Stimulated activated CD4-positive, alpha-beta T cell treated with anti-CD3 and anti-CD28 coated beads, Interleukin-1b, Interleukin-23, amount 100 ng/mL, for 24 hours (primary cell): ENCODE results near the gene TAS2R60.
"Not testable (repeated sequence)": the region's sequence is repeated elsewhere in the genome, so short reads cannot be mapped to it uniquely, and the experiment has no call there.

Experiments
- DNase-seq, 4 experiments: peaks; one replicate each; pipeline ENCODE4 v3.0.0-alpha.2; 2020; ENCODE audit warnings: low read depth in 4 of 4, low spot score in 1 of 4

TAS2R60 gene, protein sequence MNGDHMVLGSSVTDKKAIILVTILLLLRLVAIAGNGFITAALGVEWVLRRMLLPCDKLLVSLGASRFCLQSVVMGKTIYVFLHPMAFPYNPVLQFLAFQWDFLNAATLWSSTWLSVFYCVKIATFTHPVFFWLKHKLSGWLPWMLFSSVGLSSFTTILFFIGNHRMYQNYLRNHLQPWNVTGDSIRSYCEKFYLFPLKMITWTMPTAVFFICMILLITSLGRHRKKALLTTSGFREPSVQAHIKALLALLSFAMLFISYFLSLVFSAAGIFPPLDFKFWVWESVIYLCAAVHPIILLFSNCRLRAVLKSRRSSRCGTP

DNA sequence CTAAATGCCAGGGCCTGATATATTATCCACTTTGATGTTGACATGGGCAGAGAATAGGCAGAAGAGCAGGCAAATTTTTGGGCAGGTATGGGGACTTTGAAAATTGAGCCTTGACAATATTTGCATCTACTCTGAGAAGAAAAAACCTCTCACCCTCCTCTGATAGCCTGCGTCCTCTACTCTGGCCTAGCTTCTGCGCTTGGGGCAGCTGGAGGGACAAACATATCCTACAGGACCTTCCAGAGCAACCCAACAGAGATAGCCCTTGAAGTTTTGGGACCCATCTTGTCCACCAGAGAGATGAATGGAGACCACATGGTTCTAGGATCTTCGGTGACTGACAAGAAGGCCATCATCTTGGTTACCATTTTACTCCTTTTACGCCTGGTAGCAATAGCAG is at the start of gene TAS2R60:
TSS of gene TAS2R60 (plus strand) at position 301 of the 400 bp plus-strand sequence. CDS start at position 301, 0 bp downstream.
- DNase-seq: no peak

DNA sequence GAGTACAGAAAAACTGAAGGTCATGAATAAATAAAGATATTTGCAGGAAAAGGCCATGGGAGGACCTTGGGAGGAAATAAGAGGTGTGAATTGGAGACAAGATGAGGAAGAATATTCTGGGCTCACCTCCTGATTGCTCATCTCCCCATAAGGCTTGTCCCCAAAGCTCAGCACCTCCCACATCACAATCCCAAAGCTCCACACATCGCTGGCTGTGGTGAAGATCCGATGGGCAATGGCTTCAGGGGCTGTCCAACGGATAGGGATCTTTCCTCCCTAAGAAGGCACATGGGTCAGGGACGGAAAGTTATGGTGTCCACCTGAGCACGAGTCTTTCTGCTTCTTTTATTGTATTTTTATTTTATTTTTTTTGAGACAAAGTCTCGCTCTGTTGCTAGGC is 49.2 kb upstream of the TAS2R60 start:
- DNase-seq: no peak

DNA sequence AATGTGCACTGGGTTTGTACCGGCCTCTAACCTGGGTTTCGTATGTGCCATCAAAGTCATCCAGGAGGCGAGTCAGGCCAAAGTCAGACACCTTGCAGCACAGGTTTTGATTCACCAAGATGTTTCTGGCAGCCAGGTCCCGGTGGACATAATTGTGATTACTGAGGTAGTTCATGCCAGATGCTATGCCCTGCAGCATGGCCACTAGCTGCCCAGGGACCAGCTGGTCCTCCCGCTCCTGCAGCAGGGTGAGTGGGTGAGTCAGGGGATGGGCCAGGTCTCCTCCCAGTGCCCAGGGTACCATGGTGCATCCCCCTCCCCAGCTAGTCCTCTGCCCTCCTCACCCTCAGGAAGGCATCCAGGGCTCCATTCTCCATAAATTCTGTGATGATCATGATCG is 48.5 kb upstream of the TAS2R60 start:
- no peak for DNase-seq

DNA sequence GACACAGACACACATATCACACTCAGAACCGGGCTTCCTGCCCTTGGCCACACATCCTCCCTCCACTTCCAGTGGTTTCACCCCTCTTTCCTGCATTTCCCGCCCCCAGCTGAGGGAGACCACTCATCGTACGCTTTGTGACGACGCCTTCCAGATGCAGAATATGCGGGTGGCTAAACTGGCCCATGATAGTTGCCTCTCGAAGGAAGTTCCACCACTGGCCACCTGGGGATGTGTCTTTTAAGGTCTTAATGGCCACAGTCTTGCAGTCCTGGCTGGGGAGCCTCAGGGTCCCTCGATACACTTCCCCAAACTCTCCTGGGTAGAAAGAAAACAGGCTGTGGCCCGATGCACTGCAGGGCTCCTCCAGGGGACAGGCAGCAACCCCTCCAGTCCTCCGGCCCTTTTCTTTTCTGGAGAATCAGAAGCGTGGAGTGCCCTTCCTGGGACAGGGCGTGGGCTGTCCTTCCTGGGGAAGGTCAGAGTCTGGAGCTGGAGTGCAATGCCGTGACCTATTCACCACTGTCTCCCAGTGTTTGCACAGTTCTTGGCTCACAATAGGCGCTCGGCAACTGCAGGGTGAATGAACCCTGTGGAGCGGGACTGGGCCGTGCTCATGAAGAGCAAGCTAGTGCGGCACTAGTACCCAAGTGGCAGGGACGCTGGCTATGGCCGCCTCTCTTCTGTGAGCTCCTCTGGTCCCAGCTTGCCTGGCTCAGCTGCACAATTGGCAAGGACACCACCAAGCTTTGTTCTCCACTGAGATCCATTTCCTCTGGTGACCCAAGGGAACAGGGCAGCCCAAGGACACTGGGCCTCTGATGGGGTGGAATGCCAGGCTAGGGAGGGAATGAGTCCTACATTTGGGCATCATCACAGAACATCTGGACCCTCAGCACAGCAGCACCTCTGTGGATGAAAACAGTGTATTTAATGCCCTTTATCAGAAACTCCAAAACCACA is 47.8 kb upstream of the TAS2R60 start:
- no peak for DNase-seq

DNA sequence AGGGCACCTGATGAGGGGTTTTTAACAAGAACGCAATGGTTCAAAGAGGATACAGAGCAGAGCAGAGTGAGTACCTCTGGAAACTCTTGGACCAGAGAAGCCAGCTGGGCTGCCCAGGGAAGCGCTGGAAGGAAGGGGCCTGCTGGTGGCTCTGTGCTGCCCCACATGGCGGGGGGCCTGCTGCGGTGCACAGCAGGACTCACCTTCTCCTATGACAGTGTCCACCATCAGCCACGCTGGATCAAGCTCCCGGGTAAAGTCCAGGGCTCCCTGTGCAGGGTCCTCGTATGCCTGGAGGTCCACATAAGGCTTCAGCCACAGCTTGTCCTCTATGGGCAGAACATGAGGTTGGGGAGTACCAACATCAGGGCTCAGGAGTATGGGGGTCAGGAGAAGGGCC is 47.1 kb upstream of the TAS2R60 start:
- DNase-seq: no peak

DNA sequence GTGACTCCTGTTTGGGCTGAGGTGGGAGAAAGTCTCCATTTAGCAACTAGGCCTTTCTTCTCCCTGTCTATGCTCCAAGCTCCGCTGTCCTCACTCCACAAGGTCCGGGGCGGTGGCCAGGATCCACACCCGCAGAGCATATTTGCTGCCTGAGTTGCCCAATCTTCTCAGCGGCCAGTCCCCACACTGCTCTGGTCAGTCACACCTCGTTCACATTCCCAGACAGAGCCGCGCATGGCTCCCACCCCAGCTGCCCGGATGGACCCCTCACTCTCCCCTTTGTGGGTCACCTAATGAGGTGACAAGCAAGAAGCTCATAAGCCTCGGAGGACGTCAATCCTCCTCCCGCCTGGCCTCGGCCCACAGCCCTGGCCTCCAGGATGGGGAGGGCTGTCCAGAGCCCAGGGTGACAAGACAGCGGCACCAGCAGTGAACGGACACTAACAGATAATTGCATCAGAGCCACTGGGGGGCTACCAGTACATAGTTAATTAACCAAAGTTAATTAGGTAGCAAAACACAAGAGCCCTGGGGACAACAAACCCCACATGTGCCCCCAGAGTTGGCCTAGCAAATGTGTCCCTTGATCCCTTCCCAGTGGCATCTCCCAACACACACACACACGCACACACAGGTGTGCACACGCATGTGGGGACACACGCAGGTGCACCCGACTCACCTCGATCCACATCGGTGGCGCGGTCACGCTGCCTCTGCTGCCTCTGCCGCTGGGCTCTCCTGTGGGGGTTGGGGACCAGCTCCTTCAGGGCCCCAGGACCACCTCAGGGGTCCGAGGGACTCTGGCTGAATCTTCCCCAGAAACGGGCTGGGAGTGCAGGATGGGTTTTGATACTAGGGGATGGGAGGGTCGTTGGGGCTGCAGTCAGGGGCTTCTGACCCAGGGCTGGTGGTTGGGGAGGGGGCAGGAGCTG is 46.4 kb upstream of the TAS2R60 start:
- DNase-seq: no peak

DNA sequence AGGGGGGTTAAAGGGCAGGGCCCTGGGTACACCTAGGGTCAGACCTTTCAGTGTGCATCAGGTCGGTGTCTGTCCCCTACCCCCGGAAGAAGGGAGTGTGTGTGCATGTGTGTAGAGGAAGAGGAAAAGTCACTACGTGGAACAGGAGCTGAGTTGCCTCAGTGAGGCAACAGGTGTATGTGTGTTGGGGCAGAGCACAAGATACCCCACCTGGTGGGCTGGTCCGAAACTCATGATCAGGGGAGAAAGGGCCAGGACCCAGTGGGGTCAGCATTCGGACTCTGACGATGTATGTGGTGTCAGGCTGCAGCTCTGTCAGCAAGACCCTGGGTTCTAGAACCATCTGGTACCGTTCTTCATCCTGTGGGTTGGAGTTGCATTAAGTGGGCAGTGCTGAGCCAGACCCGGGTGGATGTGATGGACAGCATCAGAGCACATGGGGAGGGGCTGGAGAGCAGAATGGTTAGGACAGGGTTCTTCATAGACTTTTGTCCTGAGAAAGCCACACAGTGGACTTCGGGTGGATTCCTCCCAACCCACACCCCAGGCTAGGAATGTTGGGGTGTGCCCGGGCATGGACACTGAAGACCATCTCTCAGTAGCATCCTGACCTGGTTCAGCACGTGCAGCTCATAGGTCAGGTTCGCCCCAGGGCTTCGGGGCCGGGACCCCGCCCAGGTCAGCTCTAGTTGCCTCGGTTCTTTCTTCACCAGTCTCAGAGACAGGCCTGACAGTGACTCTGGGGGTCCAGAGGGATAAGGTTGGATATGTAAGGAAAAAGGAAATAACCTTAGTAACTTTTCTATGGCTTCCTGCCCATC is 45.3 kb upstream of the TAS2R60 start:
- DNase-seq: no peak

DNA sequence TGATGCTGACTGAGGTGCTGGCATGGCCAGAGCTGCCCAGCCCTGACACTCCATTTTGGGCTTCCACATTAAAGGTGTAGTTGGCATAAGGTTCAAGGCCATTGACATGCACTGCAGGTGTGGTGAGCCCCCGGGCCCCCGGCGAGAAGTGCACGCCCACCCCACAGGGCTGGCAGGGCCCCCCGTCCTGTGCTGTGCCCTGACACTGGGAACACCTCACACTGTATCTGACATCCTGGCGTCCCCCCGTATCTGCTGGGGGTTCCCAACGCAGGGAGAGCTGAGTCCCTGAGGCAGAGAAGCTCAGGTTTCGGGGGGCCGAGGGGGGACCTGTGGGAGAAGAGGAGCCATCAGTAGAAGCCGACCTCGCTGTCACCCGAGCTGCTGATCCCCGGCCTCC is 44.6 kb upstream of the TAS2R60 start:
- no peak for DNase-seq

DNA sequence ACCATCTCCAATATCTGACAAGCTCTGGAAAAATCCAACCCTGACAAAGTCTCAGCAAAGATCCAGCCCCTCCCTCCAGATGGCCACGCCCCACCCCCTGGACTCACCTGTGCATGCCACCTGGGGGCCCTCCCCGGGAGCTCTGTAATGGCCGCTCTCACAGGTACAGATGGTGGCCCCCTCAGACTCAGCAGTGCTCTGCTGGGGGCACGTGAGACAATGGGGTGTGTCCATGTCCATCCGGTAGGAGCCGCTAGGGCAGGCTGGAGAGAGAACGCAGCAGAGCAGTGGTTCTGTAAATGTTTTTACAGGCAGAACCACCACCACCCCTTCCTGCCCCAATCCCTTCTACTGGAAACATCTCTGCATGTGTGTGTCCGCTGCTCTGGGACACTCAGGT is 44.1 kb upstream of the TAS2R60 start:
- DNase-seq: no peak

DNA sequence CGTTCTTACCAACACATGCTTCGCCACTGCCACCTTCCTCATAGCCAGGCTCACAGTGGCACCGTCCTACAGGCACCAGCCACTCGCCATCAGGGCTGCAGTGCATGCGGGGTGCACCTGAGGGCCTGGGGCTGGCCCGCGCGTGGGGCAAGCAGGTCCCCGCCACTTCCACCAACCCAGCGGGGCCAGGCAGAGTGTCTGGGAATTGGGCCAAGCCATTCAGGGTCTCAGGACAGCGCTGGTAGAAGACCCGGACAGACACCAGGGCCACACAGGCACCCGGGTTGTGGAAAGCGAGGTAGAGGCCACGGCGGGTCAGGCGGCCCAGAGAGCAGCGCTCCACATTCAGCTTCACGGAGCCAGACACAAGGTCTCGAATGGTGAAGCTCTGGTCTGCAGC is 43.6 kb upstream of the TAS2R60 start:
- no peak for DNase-seq

DNA sequence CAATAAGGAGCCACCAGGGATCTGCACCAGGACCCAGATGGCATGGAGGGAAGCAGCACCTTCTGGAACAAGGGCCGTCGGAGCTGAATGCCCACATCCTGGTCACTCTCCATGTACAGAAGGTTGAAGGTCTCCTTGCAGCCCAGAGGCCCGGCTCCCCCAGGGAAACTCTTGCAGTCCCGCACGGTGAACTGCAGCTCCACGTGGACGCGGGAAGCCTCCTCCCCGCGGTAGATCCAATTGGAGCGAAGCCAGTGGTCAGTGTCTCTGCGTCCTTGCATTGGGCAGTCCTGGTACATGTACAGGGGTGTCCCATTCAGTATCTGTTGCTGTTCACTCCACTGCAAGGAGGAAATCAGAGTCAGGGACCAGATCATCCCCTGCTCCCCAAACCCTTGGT is 42.0 kb upstream of the TAS2R60 start:
- DNase-seq: no peak

DNA sequence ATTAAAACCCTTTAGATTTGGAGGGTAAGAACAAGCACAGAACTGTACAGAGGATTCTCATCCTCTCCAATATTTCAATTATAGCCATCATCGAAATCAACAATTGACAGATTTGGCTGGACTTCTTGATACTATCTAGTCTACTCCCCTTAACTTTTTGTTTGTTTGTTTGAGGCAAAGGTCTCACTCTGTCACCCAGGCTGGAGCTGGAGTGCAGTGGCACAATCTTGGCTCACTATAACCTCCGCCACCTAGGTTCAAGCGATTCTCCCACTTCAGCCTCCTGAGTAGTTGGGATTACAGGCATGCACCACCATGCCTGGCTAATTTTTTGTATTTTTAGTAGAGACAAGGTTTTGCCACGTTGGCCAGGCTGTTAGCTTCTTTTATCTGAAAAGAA is 41.0 kb upstream of the TAS2R60 start:
- DNase-seq: not testable (repeated sequence)

DNA sequence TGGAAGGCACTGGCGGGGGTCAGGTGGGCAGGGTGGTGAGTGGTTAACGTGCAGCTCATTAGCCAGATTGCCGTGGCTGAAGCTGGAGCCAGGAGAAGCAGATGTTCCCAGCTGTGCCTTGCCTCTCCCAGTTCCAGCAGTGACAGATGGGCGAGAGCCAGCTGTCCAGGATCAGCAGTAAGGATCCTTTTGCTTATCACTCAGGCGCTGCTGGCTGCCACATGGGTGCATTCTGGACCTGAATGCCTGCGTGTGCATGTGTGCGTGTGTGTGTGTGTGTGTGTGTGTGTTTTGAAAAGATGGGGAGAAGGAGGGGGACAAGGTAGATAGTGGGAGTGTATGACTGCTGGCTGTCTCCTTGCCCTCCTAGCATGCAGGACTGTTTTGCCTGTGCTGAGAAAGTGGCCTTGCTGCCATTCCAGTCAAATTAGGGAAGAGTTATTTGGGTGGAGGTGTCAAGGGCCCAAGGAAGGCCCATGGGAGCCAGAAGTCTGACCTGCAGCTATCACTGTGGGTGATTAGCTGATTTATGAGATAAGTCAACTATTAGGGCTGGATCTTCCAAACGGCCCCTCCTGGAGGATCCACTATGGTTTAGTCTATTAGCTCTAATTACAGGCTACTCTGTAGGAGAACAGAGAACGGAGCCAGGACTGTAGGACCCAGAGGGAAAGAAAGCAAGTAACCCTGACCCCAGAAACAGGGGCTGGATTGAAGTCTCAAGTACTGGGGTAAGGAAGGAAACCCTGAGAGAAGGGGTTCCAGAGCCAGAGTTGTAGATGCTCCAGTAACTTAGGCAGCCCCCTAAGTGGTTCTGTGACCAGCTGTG is 37.9 kb upstream of the TAS2R60 start:
- DNase-seq: no peak

DNA sequence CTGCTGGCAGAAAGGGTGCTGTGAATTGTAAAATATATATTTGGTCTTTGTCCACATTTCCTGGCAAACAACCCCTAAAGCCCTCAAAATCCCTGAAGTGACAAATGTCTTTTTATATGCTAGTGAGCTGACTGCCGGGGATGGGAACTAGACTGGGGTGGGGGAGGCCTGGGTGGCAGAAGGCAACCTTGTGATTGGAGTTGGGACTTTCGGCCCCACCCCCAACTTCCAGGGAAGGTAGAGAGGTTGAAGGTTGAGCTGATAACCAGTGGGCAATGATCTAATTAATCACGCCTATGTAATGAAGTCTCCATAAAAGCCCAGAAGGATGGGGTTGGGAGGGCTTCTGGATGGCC is 37.3 kb upstream of the TAS2R60 start:
- no peak for DNase-seq

DNA sequence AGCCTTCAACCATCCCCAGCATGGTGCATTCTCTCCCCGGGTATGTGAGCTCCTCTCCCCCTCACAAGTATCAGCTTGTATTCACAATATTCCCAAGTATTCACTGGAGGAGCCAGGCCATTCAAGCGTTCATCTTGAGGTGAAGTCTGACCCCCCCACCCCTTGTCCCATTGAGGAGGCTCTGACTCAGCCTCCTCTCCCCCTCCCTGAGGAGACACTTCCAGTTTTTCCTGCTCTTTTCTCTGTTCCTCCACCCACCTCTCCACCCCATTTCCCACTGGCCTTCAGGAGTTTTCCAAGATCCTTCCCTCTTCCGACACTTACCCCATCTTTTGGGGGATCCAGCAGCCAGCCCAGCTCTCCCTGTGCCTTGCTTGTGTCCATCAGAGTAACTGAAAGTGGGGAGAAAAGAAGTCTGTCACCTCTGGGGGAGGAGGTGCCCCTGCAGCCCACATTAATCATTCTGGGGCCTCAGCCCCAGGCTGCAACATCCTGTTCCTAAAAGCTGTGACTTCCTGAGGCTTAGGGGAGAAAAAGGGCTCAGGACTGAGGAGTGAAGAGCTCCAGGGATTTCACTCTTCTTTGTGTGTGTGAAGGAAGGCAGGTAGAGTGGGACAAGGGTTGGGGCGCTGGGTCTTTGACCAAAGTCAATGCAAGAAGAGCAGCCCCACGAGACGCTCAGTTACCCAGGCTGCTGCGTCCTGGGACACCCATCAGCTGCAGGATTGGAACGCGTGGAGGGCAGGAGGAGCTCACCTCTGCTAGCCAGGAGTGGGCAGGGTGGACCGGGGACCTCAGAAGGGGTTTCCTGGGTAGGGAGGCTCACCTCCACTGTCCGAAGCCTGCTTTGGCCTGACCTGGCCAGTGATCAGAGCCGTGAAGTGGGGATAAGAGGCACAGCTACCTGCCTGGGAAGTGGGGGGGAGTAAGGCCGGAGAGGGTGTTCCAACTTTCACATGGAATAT is 35.7 kb upstream of the TAS2R60 start:
- DNase-seq: no peak

DNA sequence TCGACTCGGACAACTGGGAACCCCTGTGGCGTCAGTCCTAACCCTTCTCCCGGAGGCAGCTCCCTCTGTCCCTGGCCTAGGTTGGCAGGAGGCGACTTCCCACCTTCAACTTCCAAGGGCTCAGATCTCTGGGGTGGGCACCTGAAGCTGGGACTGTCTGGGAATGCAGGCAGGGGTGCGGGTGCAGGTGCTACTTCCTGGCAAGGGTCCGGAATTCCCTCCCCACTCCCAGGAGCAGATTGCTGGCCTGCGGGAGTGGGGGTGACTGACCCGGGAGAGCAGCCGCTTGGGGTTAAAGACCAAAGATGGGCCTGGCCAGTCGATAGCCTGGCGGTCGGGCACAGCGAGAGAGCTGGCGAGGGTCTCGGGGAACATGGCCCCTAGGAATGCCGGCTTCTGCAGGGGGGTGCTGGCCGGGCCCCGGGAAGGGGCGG is 35.0 kb upstream of the TAS2R60 start:
- DNase-seq: no peak

DNA sequence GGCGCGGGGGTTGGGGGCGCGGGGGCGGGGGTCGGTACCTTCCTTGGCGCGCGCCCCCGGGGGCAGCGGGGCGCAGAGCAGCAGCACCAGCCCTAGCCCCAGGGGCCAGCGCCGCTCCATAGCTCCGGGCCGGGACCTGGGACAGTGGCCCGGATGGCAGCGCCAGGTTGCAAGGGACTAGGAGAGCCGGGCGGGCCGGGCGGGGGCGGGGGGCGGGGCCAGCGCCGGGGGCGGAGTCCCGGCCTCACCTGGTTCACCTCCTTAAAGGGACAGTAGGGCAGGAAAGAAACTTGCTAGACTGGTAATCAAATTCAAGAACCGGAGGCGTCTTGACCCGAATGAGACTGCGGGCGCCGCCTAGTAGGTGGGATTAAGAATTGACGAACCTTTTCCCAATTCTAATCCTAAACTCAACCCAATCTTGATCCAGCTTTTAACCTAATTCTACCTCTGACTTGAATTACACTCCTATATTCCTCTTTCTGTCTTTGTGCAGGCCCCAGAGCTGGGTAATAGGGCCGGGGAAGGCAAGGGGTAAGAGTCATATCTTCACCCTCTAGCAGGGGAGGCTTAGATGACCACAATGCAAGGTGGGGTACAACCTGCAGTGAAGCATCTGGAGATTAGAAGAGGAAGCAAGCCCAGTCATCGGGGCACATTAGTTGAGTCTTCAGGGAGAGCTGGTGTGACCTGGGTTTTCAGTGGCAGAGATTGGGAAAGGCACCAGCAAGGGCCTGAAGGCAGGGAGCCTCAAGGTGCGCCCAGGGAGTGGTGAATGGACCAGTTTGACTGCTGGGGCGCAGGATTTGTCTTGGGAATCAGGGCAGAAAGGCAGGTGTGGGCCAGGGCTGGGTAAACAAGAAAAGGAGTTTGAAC is 34.3 kb upstream of the TAS2R60 start, which contains the start of gene EPHA1:
TSS of gene EPHA1 (minus strand) at position 171 of the 876 bp plus-strand sequence. CDS start at position 120, 51 bp downstream.
- DNase-seq: peak in 1 of 4 experiments; percentile 7
